Retinal pigment epithelial cell (primary cell): Measurements from ENCODE around the gene MBD5.

Source experiments
- DNase-seq: peaks from one replicate; pipeline ENCODE4 v3.0.0-alpha.2; 2010; ENCODE audit warnings: low read depth
- H3K4me3 ChIP-seq: 2 replicates; pipeline ENCODE4 v1.5.1; 2011; ENCODE audit warnings: mild to moderate bottlenecking, low read length, control low read depth, moderate library complexity
- CTCF ChIP-seq: conservative IDR thresholded peaks from 2 replicates; pipeline ENCODE4 v1.5.1; 2011; ENCODE audit warnings: low read depth, low read length, control low read depth, inconsistent platforms

The MBD5 gene

GRCh38 chr2:148410899-148411298 is 390.0 kb downstream of the MBD5 start:
- no peak overlapping the region for H3K4me3 ChIP-seq
- no peak for DNase-seq
- no peak for TF ChIP-seq CTCF

- H3K4me3 ChIP-seq, result no peak overlapping the region
- TF ChIP-seq CTCF, result no peak
- DNase-seq, result no peak
Measured at GRCh38 chr2:148416248-148416647, 395.4 kb downstream of the MBD5 start.

GRCh38 chr2:148430101-148430500 is 409.2 kb downstream of the MBD5 start:
- no peak for DNase-seq
- no peak for TF ChIP-seq CTCF
- H3K4me3 ChIP-seq, result no peak overlapping the region

GRCh38 chr2:148447877-148448276 is 427.0 kb downstream of the MBD5 start:
- DNase-seq, result no peak
- no peak overlapping the region for H3K4me3 ChIP-seq
- TF ChIP-seq CTCF, result no peak

GRCh38 chr2:148450531-148450930 is 429.6 kb downstream of the MBD5 start:
- no peak for TF ChIP-seq CTCF
- no peak overlapping the region for H3K4me3 ChIP-seq
- DNase-seq, result no peak

- H3K4me3 ChIP-seq, result no peak overlapping the region
- no peak for TF ChIP-seq CTCF
- DNase-seq, result no peak
Measured at GRCh38 chr2:148451046-148451445, 430.2 kb downstream of the MBD5 start.

GRCh38 chr2:148455791-148456190 is 434.9 kb downstream of the MBD5 start:
- no peak for DNase-seq
- no peak overlapping the region for H3K4me3 ChIP-seq
- no peak for TF ChIP-seq CTCF
